Esophagus muscularis mucosa (tissue), 4 donors: ENCODE data around the gene PI3. TPM values are rescaled to one million over a fixed set of nuclear protein-coding genes. Genes with fewer than 3 reads are reported as not detected.

Experiments used
- DNase-seq: peaks from one replicate; pipeline ENCODE4 v3.0.0-alpha.2; 2017; ENCODE audit errors: extremely low spot score
- H3K27ac ChIP-seq, 4 donors: fragments of 200-600 bp; sonication (generic); replicated peaks in 1 of 4; 1 replicate in 3 of 4; 2 replicates in 1 of 4; pipeline ENCODE4 v1.5.1; 2016 to 2019; ENCODE audit warnings: mild to moderate bottlenecking in 1 of 4
- H3K27me3 ChIP-seq, 4 donors: fragments of 200-600 bp; sonication (generic); one replicate each; pipeline versions ENCODE4 v1.5.1 to v1.6.0; 2016 to 2019
- H3K36me3 ChIP-seq, 4 donors: fragments of 200-600 bp; sonication (generic); one replicate each; pipeline ENCODE4 v1.5.1; 2016 to 2019
- H3K4me1 ChIP-seq, 4 donors: fragments of 200-600 bp; sonication (generic); one replicate each; pipeline ENCODE4 v1.5.1; 2016 to 2019
- H3K4me3 ChIP-seq, 4 donors: fragments of 200-600 bp; sonication (generic); 1 replicate in 2 of 4; 2 replicates in 2 of 4; pipeline ENCODE4 v1.5.1; 2016 to 2019; ENCODE audit warnings: mild to moderate bottlenecking in 4 of 4, moderate library complexity in 1 of 4
- H3K9me3 ChIP-seq, 4 donors: fragments of 200-600 bp; sonication (generic); 1 replicate in 3 of 4; 2 replicates in 1 of 4; pipeline ENCODE4 v1.5.1; 2016 to 2019
- CTCF ChIP-seq, 3 experiments: fragments of 200-600 bp in 2 of 3; fragments of 450-650 bp in 1 of 3; sonication (generic) in 2 of 3; IDR thresholded peaks; one replicate each; pipeline ENCODE4 v1.5.1; 2017 to 2019; ENCODE audit warnings: antibody characterized with exemption in 3 of 3, mild to moderate bottlenecking in 2 of 3, moderate library complexity in 1 of 3
- EP300 ChIP-seq: sonication (generic); formaldehyde crosslinking; IDR thresholded peaks from one replicate; pipeline ENCODE4 v1.6.1; 2017; ENCODE audit warnings: antibody characterized with exemption
- POLR2A ChIP-seq: fragments of 450-650 bp; IDR thresholded peaks from one replicate; pipeline ENCODE4 v1.6.1; 2017; ENCODE audit warnings: antibody characterized with exemption, moderate library complexity, mild to moderate bottlenecking, low read depth
- POLR2AphosphoS5 ChIP-seq, 2 donors: sonication (generic); formaldehyde crosslinking; IDR thresholded peaks; one replicate each; pipeline ENCODE4 v1.6.1; 2017; ENCODE audit warnings: antibody characterized with exemption in 2 of 2
- WGBS: methylation state at CpG from one replicate; pipeline ENCODE4 v1.1.5; 2018; 5-methylcytosine and 5-hydroxymethylcytosine counted together
- intact Hi-C: fragments of 100-400 bp; cut with DNase I; formaldehyde crosslinking; loops from one replicate; pipeline ENCODE4 v1.15.1; 2023
- total RNA-seq, 4 donors: library from RNA; depleted of rRNA; stranded (reverse); fragments of >200 nt; gene quantifications; one replicate each; pipeline versions ENCODE4 v1.1.0 to v1.2.1, GENCODE V29; 2016

PI3 gene
- total RNA-seq, 4 donors from 2014 or later: 1.0 TPM; not detected in 3

- H3K27me3 ChIP-seq: no peaks in the 10 kb centered on the region
- intact Hi-C loops: no loop called here
- H3K4me3 ChIP-seq: no peak overlapping the region
- peaks cover 0 to 43% (median 11%) of the 10 kb centered on the region in 4 donors for H3K9me3 ChIP-seq
- H3K36me3 ChIP-seq: no peaks in the 10 kb centered on the region
- DNase-seq: no peak
- TF ChIP-seq POLR2A: no peak
- TF ChIP-seq EP300: no peak
- TF ChIP-seq CTCF (IDR thresholded peaks at IDR 0.05): no peak
- no peak overlapping the region for H3K27ac ChIP-seq
- no peaks in the 10 kb centered on the region for H3K4me1 ChIP-seq
- WGBS: 79% methylated on average over 1 of the region's 1 CpG
Observed at GRCh38 chr20:45164906-45165305, 9.8 kb upstream of the PI3 start.

- peaks cover 0 to 13% (median 4%) of the 10 kb centered on the region in 4 donors for H3K9me3 ChIP-seq
- no peaks in the 10 kb centered on the region for H3K36me3 ChIP-seq
- no peaks in the 10 kb centered on the region for H3K4me1 ChIP-seq
- no peak for DNase-seq
- H3K27me3 ChIP-seq: peaks cover 0 to 11% (median 0%) of the 10 kb centered on the region in 4 donors
- H3K4me3 ChIP-seq: no peak overlapping the region
- H3K27ac ChIP-seq: no peak overlapping the region
- WGBS: 21% methylated on average over 1 of the region's 1 CpG
- intact Hi-C loops: no loop called here
- TF ChIP-seq POLR2AphosphoS5 (IDR thresholded peaks at IDR 0.05) (no peak), CTCF (IDR thresholded peaks at IDR 0.05) (no peak), POLR2A (no peak)
Observed at GRCh38 chr20:45173522-45173921, 1.2 kb upstream of the PI3 start.

- Histone ChIP-seq H3K9me3 (no peaks in the 10 kb centered on the region), H3K27me3 (peaks cover 0 to 11% (median 0%) of the 10 kb centered on the region in 4 donors), H3K36me3 (no peaks in the 10 kb centered on the region), H3K4me3 (no peak overlapping the region), H3K4me1 (no peaks in the 10 kb centered on the region), H3K27ac (no peak overlapping the region)
- intact Hi-C loops: no loop called here
- 79% methylated on average over 4 of the region's 4 CpGs for WGBS
- DNase-seq: no peak
- TF ChIP-seq CTCF (IDR thresholded peaks at IDR 0.05): no peak
- no peak for TF ChIP-seq POLR2A
- no peak for TF ChIP-seq POLR2AphosphoS5 (IDR thresholded peaks at IDR 0.05)
- TF ChIP-seq EP300: no peak
Observed at GRCh38 chr20:45176526-45177267, 2.0 kb downstream of the PI3 start.

GRCh38 chr20:45179166-45179565 lies 4.5 kb downstream of the PI3 start:
- 80% methylated on average over 1 of the region's 2 CpGs for WGBS
- no peaks in the 10 kb centered on the region for H3K36me3 ChIP-seq
- no peaks in the 10 kb centered on the region for H3K4me1 ChIP-seq
- no peak overlapping the region for H3K27ac ChIP-seq
- H3K9me3 ChIP-seq: no peaks in the 10 kb centered on the region
- DNase-seq: no peak
- H3K27me3 ChIP-seq: peaks cover 0 to 11% (median 0%) of the 10 kb centered on the region in 4 donors
- H3K4me3 ChIP-seq: no peak overlapping the region
- TF ChIP-seq POLR2AphosphoS5 (IDR thresholded peaks at IDR 0.05): no peak
- no peak for TF ChIP-seq POLR2A
- TF ChIP-seq CTCF (IDR thresholded peaks at IDR 0.05): no peak
- no peak for TF ChIP-seq EP300
- intact Hi-C loops: no loop called here

GRCh38 chr20:45181639-45182038 lies 6.9 kb downstream of the PI3 start:
- TF ChIP-seq POLR2AphosphoS5 (IDR thresholded peaks at IDR 0.05) (no peak), POLR2A (no peak), EP300 (no peak), CTCF (IDR thresholded peaks at IDR 0.05) (no peak)
- Histone ChIP-seq H3K9me3 (no peaks in the 10 kb centered on the region), H3K4me3 (no peak overlapping the region), H3K27ac (no peak overlapping the region), H3K27me3 (no peaks in the 10 kb centered on the region), H3K36me3 (no peaks in the 10 kb centered on the region), H3K4me1 (no peaks in the 10 kb centered on the region)
- no peak for DNase-seq
- WGBS: 63% methylated on average over 2 of the region's 2 CpGs
- intact Hi-C loops: no loop called here
